Endothelial cell of umbilical vein (primary cell): ENCODE measurements around the gene MAGEA11. TPM values are rescaled to one million over a fixed set of nuclear protein-coding genes. Genes with fewer than 3 reads are reported as not detected.

Experiments used
- BruUV-seq: library from RNA; stranded (reverse); fragments of 400-500 nt; replicated peaks from 2 replicates; lab custom pipeline; 2021; lab: Mats Ljungman, UMichigan
- CTCF ChIA-PET: fragments of 300-600, 350-600 bp; sonication (Branson Sonifier 250); formaldehyde crosslinking; loops from one replicate; lab custom pipeline; 2021; ENCODE audit warnings: antibody characterized with exemption, inconsistent platforms; lab: Charles Lee
- POLR2A ChIA-PET: fragments of 300-600, 350-600 bp; sonication (Branson Sonifier 250); formaldehyde crosslinking; loops from one replicate; lab custom pipeline; 2021; ENCODE audit warnings: antibody characterized with exemption, inconsistent platforms; lab: Charles Lee
- DNase-seq: peaks from one replicate; pipeline ENCODE4 v3.0.0-alpha.2; 2011; ENCODE audit warnings: low read depth, low spot score
- FAIRE-seq: peaks from 2 replicates; lab custom pipeline; 2011; peaks lifted over from hg19 to GRCh38; lab: Jason Lieb, UNC
- H2AFZ ChIP-seq: 2 replicates; pipeline ENCODE4 v1.6.0; 2012; ENCODE audit warnings: low read depth, low read length, control low read depth, inconsistent platforms
- H3K27ac ChIP-seq: 2 replicates; pipeline ENCODE4 v1.5.1; 2011; ENCODE audit warnings: low read depth, mild to moderate bottlenecking, control low read depth, low read length, moderate library complexity; ENCODE audit not compliant: insufficient read depth
- H3K27me3 ChIP-seq, 2 experiments: 2 replicates each; pipeline versions ENCODE4 v1.6.0 to v1.6.1; 2011; ENCODE audit warnings: low read length in 2 of 2, mixed read lengths in 1 of 2; ENCODE audit not compliant: control insufficient read depth in 2 of 2, insufficient read depth in 2 of 2
- H3K36me3 ChIP-seq, 2 experiments: 2 replicates in 1 of 2; 3 replicates in 1 of 2; pipeline ENCODE4 v1.5.1; 2011; ENCODE audit warnings: low read length in 2 of 2, mild to moderate bottlenecking in 1 of 2, moderate library complexity in 1 of 2; ENCODE audit not compliant: control insufficient read depth in 2 of 2, insufficient read depth in 2 of 2; ENCODE audit errors: extremely low read depth in 1 of 2
- H3K4me1 ChIP-seq: 3 replicates; pipeline ENCODE4 v1.5.1; 2011; ENCODE audit warnings: mild to moderate bottlenecking, low read length; ENCODE audit not compliant: control insufficient read depth, insufficient read depth; ENCODE audit errors: extremely low read depth
- H3K4me2 ChIP-seq: 2 replicates; pipeline ENCODE4 v1.6.1; 2011; ENCODE audit warnings: low read length, control low read depth, mixed read lengths; ENCODE audit not compliant: insufficient read depth
- H3K4me3 ChIP-seq, 3 experiments: fragments of 200-600 bp in 1 of 3; sonication (generic), shearing (Covaris generic) in 1 of 3; replicated peaks in 1 of 3; 2 replicates each; pipeline ENCODE4 v1.5.1; 2011 to 2016; ENCODE audit warnings: control low read depth in 3 of 3, low read length in 3 of 3, mild to moderate bottlenecking in 2 of 3, inconsistent platforms in 1 of 3, low read depth in 1 of 3, moderate library complexity in 1 of 3; ENCODE audit not compliant: insufficient read depth in 1 of 3
- H3K79me2 ChIP-seq: 2 replicates; pipeline ENCODE4 v1.6.0; 2012; ENCODE audit warnings: low read length, inconsistent platforms; ENCODE audit not compliant: control insufficient read depth, insufficient read depth
- H3K9ac ChIP-seq: replicated peaks from 2 replicates; pipeline ENCODE3; 2011; ENCODE audit warnings: low read length, control low read depth; ENCODE audit not compliant: insufficient read depth; ENCODE audit errors: extremely low read depth
- H3K9me1 ChIP-seq: replicated peaks from 3 replicates; pipeline ENCODE4 v1.6.0; 2011; ENCODE audit warnings: mild to moderate bottlenecking, low read length; ENCODE audit not compliant: control insufficient read depth, insufficient read depth; ENCODE audit errors: extremely low read depth
- H3K9me3 ChIP-seq: replicated peaks from 2 replicates; pipeline ENCODE4 v1.5.1; 2012; ENCODE audit warnings: low read length, inconsistent platforms; ENCODE audit not compliant: control insufficient read depth, insufficient read depth
- H4K20me1 ChIP-seq: replicated peaks from 2 replicates; pipeline ENCODE3; 2011; ENCODE audit warnings: mild to moderate bottlenecking, low read length; ENCODE audit not compliant: control insufficient read depth, insufficient read depth; ENCODE audit errors: extremely low read depth
- CTCF ChIP-seq, 2 donors: IDR thresholded peaks; 1 replicate in 1 of 2; 2 replicates in 1 of 2; pipeline ENCODE4 v1.5.1; 2011; ENCODE audit warnings: low read length in 2 of 2, mild to moderate bottlenecking in 2 of 2, moderate library complexity in 2 of 2, control low read depth in 1 of 2, inconsistent platforms in 1 of 2, low read depth in 1 of 2; ENCODE audit not compliant: insufficient read depth in 1 of 2; ENCODE audit errors: extremely low read depth in 1 of 2
- EZH2 ChIP-seq: IDR thresholded peaks from 2 replicates; pipeline ENCODE4 v1.6.1; 2012; ENCODE audit warnings: borderline replicate concordance, low read depth, mild to moderate bottlenecking, moderate library complexity, low read length, inconsistent platforms; ENCODE audit not compliant: severe bottlenecking
- FOS ChIP-seq: IDR thresholded peaks from 2 replicates; pipeline ENCODE4 v1.6.1; 2011; ENCODE audit warnings: mild to moderate bottlenecking, low read length, moderate library complexity, borderline replicate concordance; ENCODE audit not compliant: insufficient read depth
- GATA2 ChIP-seq: IDR thresholded peaks from 2 replicates; pipeline ENCODE4 v1.7.0; 2011; ENCODE audit warnings: low read depth, mild to moderate bottlenecking, moderate library complexity, mixed read lengths, low read length; ENCODE audit not compliant: insufficient read length, insufficient read depth
- JUN ChIP-seq: IDR thresholded peaks from 2 replicates; pipeline ENCODE4 v1.6.1; 2011; ENCODE audit warnings: borderline replicate concordance, low read depth; ENCODE audit not compliant: insufficient read length, insufficient read depth
- MAX ChIP-seq: IDR thresholded peaks from 2 replicates; pipeline ENCODE4 v1.6.1; 2011; ENCODE audit not compliant: insufficient read depth, insufficient read length
- MYC ChIP-seq: IDR thresholded peaks from one replicate; pipeline ENCODE4 v1.6.1; 2011; ENCODE audit warnings: mild to moderate bottlenecking, low read depth, low read length
- POLR2A ChIP-seq: IDR thresholded peaks from 2 replicates; pipeline ENCODE4 v1.6.1; 2012; ENCODE audit warnings: low read depth, mild to moderate bottlenecking, control low read depth, low read length
- POLR2AphosphoS5 ChIP-seq: IDR thresholded peaks from 2 replicates; pipeline ENCODE4 v1.6.1; 2012; ENCODE audit warnings: low read depth, mild to moderate bottlenecking, control low read depth, low read length, moderate library complexity; ENCODE audit not compliant: insufficient read depth
- dilution Hi-C: fragments of 300-500 bp; cut with MboI; formaldehyde crosslinking; loops from one replicate; pipeline ENCODE4 v1.15.0; 2019; ENCODE audit warnings: low sequenced_read_pairs; ENCODE audit not compliant: extremely low pct_ligation_motif_present
- intact Hi-C: fragments of 100-400 bp; cut with micrococcal nuclease; formaldehyde crosslinking; loops from one replicate; pipeline ENCODE4 v1.10.0; 2022
- polyA plus RNA-seq, 4 experiments: library from polyadenylated mRNA; depleted of rRNA in 3 of 4; stranded (reverse) in 3 of 4; unstranded in 1 of 4; fragments of >200 nt; gene quantifications; 2 replicates each; pipeline versions ENCODE4 v1.2.1 to v1.2.3, GENCODE V29; 2011 to 2012; ENCODE audit warnings: missing spikeins in 1 of 4
- total RNA-seq: library from RNA; stranded (reverse); gene quantifications from 2 replicates; pipeline ENCODE4 v1.2.3, GENCODE V29; 2021

The MAGEA11 gene
- total and polyA plus RNA-seq, 2 donors (not counting 3 experiments of a cell fraction or from before 2014, with no cell fraction given): not detected

- FAIRE-seq: no peak
Observed at GRCh38 chrX:149716632-149717031, 4.8 kb downstream of the MAGEA11 start.

More at GRCh38 chrX:149716632-149717031, 4.8 kb downstream of the MAGEA11 start:
- Histone ChIP-seq H3K36me3 (no peaks in the 10 kb centered on the region), H3K9me1 (no peaks in the 10 kb centered on the region), H3K9ac (no peak overlapping the region), H3K79me2 (no peaks in the 10 kb centered on the region), H3K27ac (no peak overlapping the region), H2AFZ (no peak overlapping the region), H3K4me1 (no peaks in the 10 kb centered on the region), H3K4me2 (no peak overlapping the region), H4K20me1 (no peaks in the 10 kb centered on the region), H3K27me3 (peaks cover 0 to 3% of the 10 kb centered on the region in 2 experiments), H3K9me3 (no peaks in the 10 kb centered on the region), H3K4me3 (no peak overlapping the region)
- ChIA-PET CTCF (no interaction called here), POLR2A (no interaction called here)
- intact Hi-C loops: no loop called here
- BruUV-seq: no TSS peak
- dilution Hi-C loops: no loop called here
- DNase-seq: no peak
- TF ChIP-seq JUN: no peak
- TF ChIP-seq MAX: no peak
- no peak for TF ChIP-seq CTCF (IDR thresholded peaks at IDR 0.05; ENCODE audit: extremely low read depth in 1 of 2, insufficient read depth in 1 of 2, low read depth in 1 of 2, low read length in 2 of 2)
- TF ChIP-seq MYC: no peak
- TF ChIP-seq FOS: no peak
- no peak for TF ChIP-seq GATA2
- no peak for TF ChIP-seq POLR2AphosphoS5
- no peak for TF ChIP-seq EZH2
- no peak for TF ChIP-seq POLR2A
